ENCODE data around the gene SENP5. TPM values are rescaled to one million over a fixed set of nuclear protein-coding genes. Genes with fewer than 3 reads are reported as not detected.

SENP5 gene
- polyA plus RNA-seq, 3 donors: 6.7 to 10.4 (median 8.4) TPM

- no peak overlapping the region for H3K27ac Mint-ChIP-seq
- H3K27me3 Mint-ChIP-seq (ENCODE audit: low read depth in 3 of 3): peaks cover 0 to 6% (median 5%) of the 10 kb centered on the region in 3 donors
- H2AFZ ChIP-seq (ENCODE audit: insufficient read depth, low read depth, low read length, poor library complexity, severe bottlenecking): no peak overlapping the region
- no peaks in the 10 kb centered on the region for H3K4me1 ChIP-seq (ENCODE audit: control insufficient read depth in 1 of 2, insufficient read depth in 2 of 2, low read length in 2 of 2)
- no peak for DNase-seq
- no peaks in the 10 kb centered on the region for H3K79me2 ChIP-seq (ENCODE audit: insufficient read depth, low read length)
- no peaks in the 10 kb centered on the region for H3K27me3 ChIP-seq (ENCODE audit: control insufficient read depth in 2 of 2, insufficient read depth in 2 of 2, low read length in 2 of 2)
- intact Hi-C loops (cut with micrococcal nuclease): no loop called here
- H3K4me1 Mint-ChIP-seq: peaks cover 3% of the 10 kb centered on the region
- H3K9ac ChIP-seq (ENCODE audit: insufficient read depth, low read length, poor library complexity, severe bottlenecking): no peak overlapping the region
- no peaks in the 10 kb centered on the region for H3K36me3 ChIP-seq (replicated peaks in 1 of 2; ENCODE audit: control insufficient read depth in 1 of 2, insufficient read depth in 2 of 2, low read length in 2 of 2)
- H3K9me3 Mint-ChIP-seq: peaks cover 0 to 9% (median 4%) of the 10 kb centered on the region in 7 donors
- H3K27ac ChIP-seq (ENCODE audit: low read depth in 1 of 2, low read length in 2 of 2): no peak overlapping the region
- H3K9me3 ChIP-seq (replicated peaks in 1 of 2; ENCODE audit: control insufficient read depth in 1 of 2, insufficient read depth in 1 of 2, low read length in 2 of 2): peaks cover 0 to 4% of the 10 kb centered on the region in 2 donors
- H3K4me2 ChIP-seq (replicated peaks; ENCODE audit: extremely low read depth, low read length, poor library complexity, severe bottlenecking): no peak overlapping the region
- no peaks in the 10 kb centered on the region for H4K20me1 ChIP-seq (ENCODE audit: insufficient read depth, low read length)
- no peak for TF ChIP-seq CTCF (IDR thresholded peaks at IDR 0.05)
- no peak overlapping the region for H3K4me3 ChIP-seq (replicated peaks in 1 of 3; ENCODE audit: low read depth in 2 of 3, low read length in 3 of 3)
- no peak overlapping the region for H3K4me3 Mint-ChIP-seq
- 88% methylated on average over 10 of the region's 11 CpGs for WGBS (ENCODE audit: insufficient coverage)
- no peaks in the 10 kb centered on the region for H3K36me3 Mint-ChIP-seq
Measured at GRCh38 chr3:196976941-196977340, 109.2 kb downstream of the SENP5 start.

- no peak overlapping the region for H3K4me2 ChIP-seq (replicated peaks; ENCODE audit: extremely low read depth, low read length, poor library complexity, severe bottlenecking)
- H3K36me3 ChIP-seq (replicated peaks in 1 of 2; ENCODE audit: control insufficient read depth in 1 of 2, insufficient read depth in 2 of 2, low read length in 2 of 2): no peaks in the 10 kb centered on the region
- no peak for DNase-seq
- no peaks in the 10 kb centered on the region for H3K79me2 ChIP-seq (ENCODE audit: insufficient read depth, low read length)
- 93% methylated on average over 8 of the region's 10 CpGs for WGBS (ENCODE audit: insufficient coverage)
- H3K4me1 Mint-ChIP-seq: peaks cover 3% of the 10 kb centered on the region
- H3K27me3 Mint-ChIP-seq (ENCODE audit: low read depth in 3 of 3): peaks cover under 1 to 5% (median 4%) of the 10 kb centered on the region in 3 donors
- no peaks in the 10 kb centered on the region for H3K27me3 ChIP-seq (ENCODE audit: control insufficient read depth in 2 of 2, insufficient read depth in 2 of 2, low read length in 2 of 2)
- H3K9me3 ChIP-seq (replicated peaks in 1 of 2; ENCODE audit: control insufficient read depth in 1 of 2, insufficient read depth in 1 of 2, low read length in 2 of 2): peaks cover 5 to 10% of the 10 kb centered on the region in 2 donors
- no peaks in the 10 kb centered on the region for H4K20me1 ChIP-seq (ENCODE audit: insufficient read depth, low read length)
- H2AFZ ChIP-seq (ENCODE audit: insufficient read depth, low read depth, low read length, poor library complexity, severe bottlenecking): no peak overlapping the region
- no peak overlapping the region for H3K4me3 Mint-ChIP-seq
- intact Hi-C loops (cut with micrococcal nuclease): no loop called here
- no peak overlapping the region for H3K9ac ChIP-seq (ENCODE audit: insufficient read depth, low read length, poor library complexity, severe bottlenecking)
- no peak overlapping the region for H3K27ac ChIP-seq (ENCODE audit: low read depth in 1 of 2, low read length in 2 of 2)
- H3K4me1 ChIP-seq (ENCODE audit: control insufficient read depth in 1 of 2, insufficient read depth in 2 of 2, low read length in 2 of 2): no peaks in the 10 kb centered on the region
- no peak overlapping the region for H3K27ac Mint-ChIP-seq
- H3K4me3 ChIP-seq (replicated peaks in 1 of 3; ENCODE audit: low read depth in 2 of 3, low read length in 3 of 3): no peak overlapping the region
- no peaks in the 10 kb centered on the region for H3K36me3 Mint-ChIP-seq
- peaks cover 11 to 19% (median 16%) of the 10 kb centered on the region in 7 donors for H3K9me3 Mint-ChIP-seq
- TF ChIP-seq CTCF (IDR thresholded peaks at IDR 0.05): no peak
Measured at GRCh38 chr3:196979545-196979944, 111.8 kb downstream of the SENP5 start.

Measured in CD14-positive monocyte (primary cell).